HEK293 (cell line): Measurements from ENCODE around the gene MS4A6A.

ENCODE experiments used
- CTCF ChIP-seq: fragments of 450-650 bp; formaldehyde crosslinking; IDR thresholded peaks from 2 replicates; pipeline ENCODE4 v1.5.1; 2016; ENCODE audit warnings: missing biosample characterization, missing genetic modification characterization
- FEZF1 ChIP-seq: fragments of 450-650 bp; formaldehyde crosslinking; IDR thresholded peaks from 2 replicates; pipeline ENCODE4 v1.5.1; 2016; ENCODE audit warnings: missing biosample characterization, missing genetic modification characterization
- GLI2 ChIP-seq: fragments of 450-650 bp; formaldehyde crosslinking; IDR thresholded peaks from 2 replicates; pipeline ENCODE4; 2017; ENCODE audit warnings: missing biosample characterization, missing genetic modification characterization, low read depth, borderline replicate concordance
- PRDM2 ChIP-seq: fragments of 450-650 bp; formaldehyde crosslinking; IDR thresholded peaks from 2 replicates; pipeline ENCODE4 v1.5.1; 2016; ENCODE audit warnings: missing biosample characterization, missing genetic modification characterization, borderline replicate concordance
- TCF7L2 ChIP-seq: IDR thresholded peaks from 2 replicates; pipeline ENCODE4 v1.6.1; 2011; ENCODE audit warnings: low read depth, mild to moderate bottlenecking, inconsistent platforms, low read length, moderate library complexity, borderline replicate concordance
- ZNF280C ChIP-seq: fragments of 450-650 bp; formaldehyde crosslinking; IDR thresholded peaks from 2 replicates; pipeline ENCODE4 v1.5.1; 2016; ENCODE audit warnings: missing biosample characterization, missing genetic modification characterization
- ZNF677 ChIP-seq: fragments of 450-650 bp; IDR thresholded peaks from 2 replicates; pipeline ENCODE4 v1.5.0; 2018; ENCODE audit warnings: missing biosample characterization, mild to moderate bottlenecking, missing genetic modification characterization, moderate library complexity

- TF ChIP-seq ZNF280C: no peak
- TF ChIP-seq FEZF1: no peak
- no peak for TF ChIP-seq CTCF (tag by site-specific recombination)
- no peak for TF ChIP-seq ZNF677 (tag by site-specific recombination)
- TF ChIP-seq TCF7L2: no peak
- TF ChIP-seq GLI2 (tag by site-specific recombination): no peak
- no peak for TF ChIP-seq PRDM2 (tag by site-specific recombination)
These were observed 27.0 kb downstream of the MS4A6A start for GRCh38 chr11:60155931-60156330.
